Vagina (tissue), 2 donors: Measurements from ENCODE around the gene KIRREL3. TPM values are rescaled to one million over a fixed set of nuclear protein-coding genes. Genes with fewer than 3 reads are reported as not detected.

Source experiments
- DNase-seq, 2 donors: peaks; one replicate each; pipeline ENCODE4 v3.0.0-alpha.2; 2017; ENCODE audit errors: extremely low spot score in 2 of 2
- H3K27ac ChIP-seq: fragments of 200-600 bp; sonication (generic); one replicate; pipeline ENCODE4 v1.5.1; 2019
- H3K27me3 ChIP-seq: fragments of 200-600 bp; sonication (generic); one replicate; pipeline ENCODE4 v1.5.1; 2019
- H3K36me3 ChIP-seq, 2 donors: fragments of 200-600 bp; sonication (generic); one replicate each; pipeline ENCODE4 v1.5.1; 2017 to 2019
- H3K4me1 ChIP-seq: fragments of 200-600 bp; sonication (generic); one replicate; pipeline ENCODE4 v1.5.1; 2019
- H3K4me3 ChIP-seq, 2 donors: fragments of 200-600 bp; sonication (generic); 1 replicate in 1 of 2; 2 replicates in 1 of 2; pipeline ENCODE4 v1.5.1; 2016 to 2019
- H3K9me3 ChIP-seq: fragments of 200-600 bp; sonication (generic); one replicate; pipeline ENCODE4 v1.5.1; 2019
- CTCF ChIP-seq, 3 experiments: fragments of 450-650 bp in 2 of 3; fragments of 200-600 bp in 1 of 3; sonication (generic) in 1 of 3; IDR thresholded peaks; one replicate each; pipeline ENCODE4 v1.5.1; 2017 to 2019; ENCODE audit warnings: antibody characterized with exemption in 3 of 3, mild to moderate bottlenecking in 2 of 3, moderate library complexity in 2 of 3
- POLR2A ChIP-seq, 2 donors: fragments of 450-650 bp; IDR thresholded peaks; one replicate each; pipeline ENCODE4 v1.6.1; 2017; ENCODE audit warnings: antibody characterized with exemption in 2 of 2, mild to moderate bottlenecking in 2 of 2, moderate library complexity in 2 of 2
- POLR2AphosphoS5 ChIP-seq, 2 donors: sonication (generic); formaldehyde crosslinking; IDR thresholded peaks; one replicate each; pipeline ENCODE4 v1.9.0; 2017; ENCODE audit warnings: antibody characterized with exemption in 2 of 2, mild to moderate bottlenecking in 2 of 2, low read depth in 1 of 2; ENCODE audit not compliant: insufficient read depth in 1 of 2
- intact Hi-C: fragments of 100-400 bp; cut with DNase I; formaldehyde crosslinking; loops from one replicate; pipeline ENCODE4 v1.15.1; 2023
- total RNA-seq: library from RNA; depleted of rRNA; stranded (reverse); fragments of >200 nt; gene quantifications from one replicate; pipeline ENCODE4 v1.2.3, GENCODE V29; 2016

The KIRREL3 gene
- total RNA-seq, 1 donor from 2014 or later = not detected

- Histone ChIP-seq H3K9me3 (no peaks in the 10 kb centered on the region), H3K36me3 (no peaks in the 10 kb centered on the region), H3K27ac (no peak overlapping the region), H3K4me1 (no peaks in the 10 kb centered on the region), H3K4me3 (no peak overlapping the region), H3K27me3 (no peaks in the 10 kb centered on the region)
- no peak for DNase-seq
- intact Hi-C loops = no loop called here
- TF ChIP-seq CTCF (IDR thresholded peaks at IDR 0.05) = no peak
- TF ChIP-seq POLR2A (IDR thresholded peaks at IDR 0.05) = no peak
- TF ChIP-seq POLR2AphosphoS5 (IDR thresholded peaks at IDR 0.05; ENCODE audit: insufficient read depth in 1 of 2, low read depth in 1 of 2) = no peak
Measured at GRCh38 chr11:126606484-126606883, 394.1 kb downstream of the KIRREL3 start.

GRCh38 chr11:126604461-126604860, 396.1 kb downstream of the KIRREL3 start:
- no peaks in the 10 kb centered on the region for H3K9me3 ChIP-seq
- no peak overlapping the region for H3K27ac ChIP-seq
- DNase-seq = no peak
- H3K27me3 ChIP-seq = no peaks in the 10 kb centered on the region
- intact Hi-C loops = no loop called here
- no peaks in the 10 kb centered on the region for H3K4me1 ChIP-seq
- H3K4me3 ChIP-seq = no peak overlapping the region
- TF ChIP-seq POLR2AphosphoS5 (IDR thresholded peaks at IDR 0.05; ENCODE audit: insufficient read depth in 1 of 2, low read depth in 1 of 2) = no peak
- no peak for TF ChIP-seq POLR2A (IDR thresholded peaks at IDR 0.05)
- TF ChIP-seq CTCF (IDR thresholded peaks at IDR 0.05) = no peak
- H3K36me3 ChIP-seq = no peaks in the 10 kb centered on the region

- Histone ChIP-seq H3K4me3 (no peak overlapping the region), H3K27me3 (no peaks in the 10 kb centered on the region), H3K9me3 (no peaks in the 10 kb centered on the region), H3K27ac (no peak overlapping the region), H3K36me3 (no peaks in the 10 kb centered on the region), H3K4me1 (no peaks in the 10 kb centered on the region)
- intact Hi-C loops = no loop called here
- no peak for DNase-seq
- TF ChIP-seq POLR2AphosphoS5 (IDR thresholded peaks at IDR 0.05; ENCODE audit: insufficient read depth in 1 of 2, low read depth in 1 of 2) = no peak
- TF ChIP-seq CTCF (IDR thresholded peaks at IDR 0.05) = no peak
- TF ChIP-seq POLR2A (IDR thresholded peaks at IDR 0.05) = no peak
Measured at GRCh38 chr11:126603486-126603885, 397.1 kb downstream of the KIRREL3 start.

- H3K4me3 ChIP-seq = no peak overlapping the region
- DNase-seq = no peak
- no peaks in the 10 kb centered on the region for H3K36me3 ChIP-seq
- H3K27ac ChIP-seq = no peak overlapping the region
- H3K9me3 ChIP-seq = no peaks in the 10 kb centered on the region
- H3K4me1 ChIP-seq = no peaks in the 10 kb centered on the region
- intact Hi-C loops = no loop called here
- H3K27me3 ChIP-seq = no peaks in the 10 kb centered on the region
- no peak for TF ChIP-seq POLR2A (IDR thresholded peaks at IDR 0.05)
- TF ChIP-seq POLR2AphosphoS5 (IDR thresholded peaks at IDR 0.05; ENCODE audit: insufficient read depth in 1 of 2, low read depth in 1 of 2) = no peak
- no peak for TF ChIP-seq CTCF (IDR thresholded peaks at IDR 0.05)
Measured at GRCh38 chr11:126602993-126603392, 397.6 kb downstream of the KIRREL3 start.

- Histone ChIP-seq H3K36me3 (no peaks in the 10 kb centered on the region), H3K27me3 (no peaks in the 10 kb centered on the region), H3K27ac (no peak overlapping the region), H3K4me3 (no peak overlapping the region), H3K9me3 (no peaks in the 10 kb centered on the region), H3K4me1 (no peaks in the 10 kb centered on the region)
- TF ChIP-seq POLR2A (IDR thresholded peaks at IDR 0.05) = no peak
- TF ChIP-seq CTCF (IDR thresholded peaks at IDR 0.05) = no peak
- no peak for TF ChIP-seq POLR2AphosphoS5 (IDR thresholded peaks at IDR 0.05; ENCODE audit: insufficient read depth in 1 of 2, low read depth in 1 of 2)
- intact Hi-C loops = no loop called here
- no peak for DNase-seq
Measured at GRCh38 chr11:126602349-126602940, 398.1 kb downstream of the KIRREL3 start.
